GM10847 (cell line): ENCODE data around the gene RRM2.

Experiments used
- POLR2A ChIP-seq: IDR thresholded peaks from 2 replicates; pipeline ENCODE4 v1.6.1; 2011; ENCODE audit not compliant: insufficient read length; ENCODE audit errors: extremely low read depth

RRM2 gene

GRCh38 chr2:10159581-10160131 is 37.1 kb downstream of the RRM2 start:
- TF ChIP-seq POLR2A: no peak

- no peak for TF ChIP-seq POLR2A
Measured at GRCh38 chr2:10160203-10160955, 37.8 kb downstream of the RRM2 start.

- no peak for TF ChIP-seq POLR2A
Measured at GRCh38 chr2:10161206-10161931, 38.8 kb downstream of the RRM2 start.

- TF ChIP-seq POLR2A: no peak
Measured at GRCh38 chr2:10161961-10162441, 39.5 kb downstream of the RRM2 start.

GRCh38 chr2:10162586-10163497 is 40.3 kb downstream of the RRM2 start:
- TF ChIP-seq POLR2A: no peak

GRCh38 chr2:10163498-10164486 is 41.3 kb downstream of the RRM2 start:
- no peak for TF ChIP-seq POLR2A

GRCh38 chr2:10164601-10165000 is 42.1 kb downstream of the RRM2 start:
- TF ChIP-seq POLR2A: no peak

GRCh38 chr2:10165282-10165681 is 42.7 kb downstream of the RRM2 start:
- TF ChIP-seq POLR2A: no peak

GRCh38 chr2:10165861-10166675 is 43.5 kb downstream of the RRM2 start:
- TF ChIP-seq POLR2A: no peak

GRCh38 chr2:10166676-10167292 is 44.2 kb downstream of the RRM2 start:
- TF ChIP-seq POLR2A: no peak

- no peak for TF ChIP-seq POLR2A
Measured at GRCh38 chr2:10167316-10167715, 44.8 kb downstream of the RRM2 start.

- TF ChIP-seq POLR2A: no peak
Measured at GRCh38 chr2:10168221-10168620, 45.7 kb downstream of the RRM2 start.
